C4-2B (cell line): ENCODE data around the gene E2F6.

Source experiments
- ZFX ChIP-seq: fragments of 450-650 bp; IDR thresholded peaks from 2 replicates; pipeline ENCODE4 v1.6.1; 2017
- TF ChIP-seq, protein P1 (sequence below): fragments of 450-650 bp; conservative IDR thresholded peaks from 2 replicates; pipeline ENCODE4 v1.5.1; 2017; ENCODE audit warnings: mild to moderate bottlenecking

DNA sequence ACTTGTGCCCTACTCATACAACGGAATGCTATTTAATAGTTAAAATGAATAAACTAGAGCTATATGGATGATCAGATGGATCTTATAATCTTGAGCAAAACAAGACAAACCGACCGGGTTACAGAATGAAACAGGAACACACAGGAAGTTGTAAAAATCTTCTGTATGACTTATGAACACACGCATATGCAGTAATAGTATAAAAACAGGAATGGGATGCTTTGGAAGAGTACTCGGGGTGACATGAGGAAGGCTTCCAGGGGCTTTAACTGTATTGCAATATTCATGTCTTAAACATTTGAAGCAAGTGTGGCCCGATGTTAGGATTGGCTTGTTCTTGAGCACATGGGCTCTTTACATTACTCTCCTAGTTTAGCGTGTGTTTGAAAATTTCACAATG is 14.9 kb upstream of the E2F6 start:
- no peak for TF ChIP-seq ZFX
- TF ChIP-seq, protein P1, sequence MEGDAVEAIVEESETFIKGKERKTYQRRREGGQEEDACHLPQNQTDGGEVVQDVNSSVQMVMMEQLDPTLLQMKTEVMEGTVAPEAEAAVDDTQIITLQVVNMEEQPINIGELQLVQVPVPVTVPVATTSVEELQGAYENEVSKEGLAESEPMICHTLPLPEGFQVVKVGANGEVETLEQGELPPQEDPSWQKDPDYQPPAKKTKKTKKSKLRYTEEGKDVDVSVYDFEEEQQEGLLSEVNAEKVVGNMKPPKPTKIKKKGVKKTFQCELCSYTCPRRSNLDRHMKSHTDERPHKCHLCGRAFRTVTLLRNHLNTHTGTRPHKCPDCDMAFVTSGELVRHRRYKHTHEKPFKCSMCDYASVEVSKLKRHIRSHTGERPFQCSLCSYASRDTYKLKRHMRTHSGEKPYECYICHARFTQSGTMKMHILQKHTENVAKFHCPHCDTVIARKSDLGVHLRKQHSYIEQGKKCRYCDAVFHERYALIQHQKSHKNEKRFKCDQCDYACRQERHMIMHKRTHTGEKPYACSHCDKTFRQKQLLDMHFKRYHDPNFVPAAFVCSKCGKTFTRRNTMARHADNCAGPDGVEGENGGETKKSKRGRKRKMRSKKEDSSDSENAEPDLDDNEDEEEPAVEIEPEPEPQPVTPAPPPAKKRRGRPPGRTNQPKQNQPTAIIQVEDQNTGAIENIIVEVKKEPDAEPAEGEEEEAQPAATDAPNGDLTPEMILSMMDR = no peak
